ENCODE results near the gene TPRA1.

DNA sequence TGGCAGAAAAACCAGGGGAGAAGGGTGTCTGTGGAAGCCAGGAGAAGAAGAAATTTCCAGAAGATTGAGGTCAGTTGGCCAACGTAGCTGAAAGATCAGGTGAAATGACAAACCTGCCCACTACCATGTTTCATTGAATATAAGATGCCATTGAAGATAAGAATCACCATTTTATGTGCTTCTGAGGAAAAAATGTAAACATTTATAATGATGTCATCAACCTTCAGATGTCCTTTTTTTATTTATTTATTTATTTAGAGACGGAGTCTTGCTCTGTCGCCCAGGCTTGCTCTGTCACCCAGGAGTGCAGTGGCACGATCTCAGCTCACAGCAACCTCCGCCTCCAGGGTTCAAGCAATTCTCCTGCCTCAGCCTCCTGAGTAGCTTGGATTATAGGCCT is 33.5 kb upstream of the TPRA1 start:
- TF ChIP-seq, protein P1, sequence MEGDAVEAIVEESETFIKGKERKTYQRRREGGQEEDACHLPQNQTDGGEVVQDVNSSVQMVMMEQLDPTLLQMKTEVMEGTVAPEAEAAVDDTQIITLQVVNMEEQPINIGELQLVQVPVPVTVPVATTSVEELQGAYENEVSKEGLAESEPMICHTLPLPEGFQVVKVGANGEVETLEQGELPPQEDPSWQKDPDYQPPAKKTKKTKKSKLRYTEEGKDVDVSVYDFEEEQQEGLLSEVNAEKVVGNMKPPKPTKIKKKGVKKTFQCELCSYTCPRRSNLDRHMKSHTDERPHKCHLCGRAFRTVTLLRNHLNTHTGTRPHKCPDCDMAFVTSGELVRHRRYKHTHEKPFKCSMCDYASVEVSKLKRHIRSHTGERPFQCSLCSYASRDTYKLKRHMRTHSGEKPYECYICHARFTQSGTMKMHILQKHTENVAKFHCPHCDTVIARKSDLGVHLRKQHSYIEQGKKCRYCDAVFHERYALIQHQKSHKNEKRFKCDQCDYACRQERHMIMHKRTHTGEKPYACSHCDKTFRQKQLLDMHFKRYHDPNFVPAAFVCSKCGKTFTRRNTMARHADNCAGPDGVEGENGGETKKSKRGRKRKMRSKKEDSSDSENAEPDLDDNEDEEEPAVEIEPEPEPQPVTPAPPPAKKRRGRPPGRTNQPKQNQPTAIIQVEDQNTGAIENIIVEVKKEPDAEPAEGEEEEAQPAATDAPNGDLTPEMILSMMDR (IDR thresholded peaks at IDR 0.05), result no peak
- no peak for TF ChIP-seq POLR2A (IDR thresholded peaks at IDR 0.05)
